ENCODE measurements around the gene TCEAL7.

The TCEAL7 gene

GRCh38 chrX:103363046-103363445, 33.0 kb downstream of the TCEAL7 start:
- H2AK5ac ChIP-seq (ENCODE audit: low read length, severe bottlenecking), result no peak overlapping the region
- no peak overlapping the region for H4K8ac ChIP-seq (ENCODE audit: low read length)
- no peak overlapping the region for H3K4me2 ChIP-seq (ENCODE audit: low read length, poor library complexity, severe bottlenecking)
- H2BK12ac ChIP-seq (ENCODE audit: low read length in 2 of 2), result no peak overlapping the region
- H3K4me1 ChIP-seq (ENCODE audit: control insufficient read depth, insufficient read depth, low read depth, low read length), result peaks cover 5% of the 10 kb centered on the region
- no peak overlapping the region for H2BK5ac ChIP-seq (ENCODE audit: low read depth, low read length, poor library complexity, severe bottlenecking)
- peaks cover 0 to 5% of the 10 kb centered on the region in 2 experiments for H3K36me3 ChIP-seq (ENCODE audit: control insufficient read depth in 1 of 2, insufficient read depth in 2 of 2, low read depth in 1 of 2, low read length in 2 of 2)
- no peak overlapping the region for H3K18ac ChIP-seq (ENCODE audit: low read depth in 1 of 2, low read length in 2 of 2)
- no peak overlapping the region for H4K91ac ChIP-seq (ENCODE audit: low read length)
- H2AFZ ChIP-seq (ENCODE audit: low read depth, low read length), result no peak overlapping the region
- no peak overlapping the region for H2BK15ac ChIP-seq (ENCODE audit: low read depth, poor library complexity, severe bottlenecking)
- H3K79me1 ChIP-seq (replicated peaks; ENCODE audit: low read length, poor library complexity, severe bottlenecking), result no peaks in the 10 kb centered on the region
- no peak overlapping the region for H3K23ac ChIP-seq (ENCODE audit: low read length in 2 of 2)
- H3K9ac ChIP-seq (ENCODE audit: low read length), result no peak overlapping the region
- no peak for DNase-seq
- H3K27me3 ChIP-seq (ENCODE audit: control insufficient read depth in 1 of 2, insufficient read depth in 1 of 2, low read length in 2 of 2), result no peaks in the 10 kb centered on the region
- WGBS, result 100% methylated on average over 1 of the region's 2 CpGs
- no peak overlapping the region for H3K4ac ChIP-seq (ENCODE audit: low read depth in 1 of 2, low read length in 2 of 2)
- no peaks in the 10 kb centered on the region for H3K9me3 ChIP-seq (ENCODE audit: control insufficient read depth, low read length)
- no peak overlapping the region for H3K4me3 ChIP-seq (ENCODE audit: insufficient read depth in 1 of 2, low read depth in 1 of 2, low read length in 2 of 2)
- no peak overlapping the region for H2BK120ac ChIP-seq (ENCODE audit: low read depth, low read length)
- H3K27ac ChIP-seq (ENCODE audit: low read length, poor library complexity, severe bottlenecking), result no peak overlapping the region
- H3K14ac ChIP-seq (ENCODE audit: low read length in 2 of 2), result no peak overlapping the region

- Histone ChIP-seq H2BK5ac (ENCODE audit: low read depth, low read length, poor library complexity, severe bottlenecking) (no peak overlapping the region), H3K4me2 (ENCODE audit: low read length, poor library complexity, severe bottlenecking) (no peak overlapping the region), H2BK15ac (ENCODE audit: low read depth, poor library complexity, severe bottlenecking) (no peak overlapping the region), H3K4me1 (ENCODE audit: control insufficient read depth, insufficient read depth, low read depth, low read length) (peaks cover 3% of the 10 kb centered on the region), H4K91ac (ENCODE audit: low read length) (no peak overlapping the region), H2AK5ac (ENCODE audit: low read length, severe bottlenecking) (no peak overlapping the region), H3K18ac (ENCODE audit: low read depth in 1 of 2, low read length in 2 of 2) (peak overlapping the region; percentile 34 to 44), H3K27ac (ENCODE audit: low read length, poor library complexity, severe bottlenecking) (no peak overlapping the region), H4K8ac (ENCODE audit: low read length) (peak overlapping the region; percentile 27), H3K4ac (ENCODE audit: low read depth in 1 of 2, low read length in 2 of 2) (peak overlapping the region in 1 of 2 experiments; percentile 13), H3K9ac (ENCODE audit: low read length) (no peak overlapping the region), H3K23ac (ENCODE audit: low read length in 2 of 2) (no peak overlapping the region), H3K79me1 (replicated peaks; ENCODE audit: low read length, poor library complexity, severe bottlenecking) (no peaks in the 10 kb centered on the region), H3K4me3 (ENCODE audit: insufficient read depth in 1 of 2, low read depth in 1 of 2, low read length in 2 of 2) (no peak overlapping the region), H3K9me3 (ENCODE audit: control insufficient read depth, low read length) (no peaks in the 10 kb centered on the region), H2BK120ac (ENCODE audit: low read depth, low read length) (no peak overlapping the region), H3K36me3 (ENCODE audit: control insufficient read depth in 1 of 2, insufficient read depth in 2 of 2, low read depth in 1 of 2, low read length in 2 of 2) (no peaks in the 10 kb centered on the region), H3K14ac (ENCODE audit: low read length in 2 of 2) (no peak overlapping the region), H2AFZ (ENCODE audit: low read depth, low read length) (no peak overlapping the region), H3K27me3 (ENCODE audit: control insufficient read depth in 1 of 2, insufficient read depth in 1 of 2, low read length in 2 of 2) (peaks cover 0 to 4% of the 10 kb centered on the region in 2 experiments), H2BK12ac (ENCODE audit: low read length in 2 of 2) (no peak overlapping the region)
- WGBS, result 33% methylated on average over 1 of the region's 1 CpG
- DNase-seq, result peak; percentile 23
Observed at GRCh38 chrX:103367502-103367901, 37.5 kb downstream of the TCEAL7 start.

- no peak overlapping the region for H2AK5ac ChIP-seq (ENCODE audit: low read length, severe bottlenecking)
- no peak overlapping the region for H2BK120ac ChIP-seq (ENCODE audit: low read depth, low read length)
- H3K18ac ChIP-seq (ENCODE audit: low read depth in 1 of 2, low read length in 2 of 2), result no peak overlapping the region
- H3K4me1 ChIP-seq (ENCODE audit: control insufficient read depth, insufficient read depth, low read depth, low read length), result peaks cover 3% of the 10 kb centered on the region
- H2AFZ ChIP-seq (ENCODE audit: low read depth, low read length), result no peak overlapping the region
- H3K23ac ChIP-seq (ENCODE audit: low read length in 2 of 2), result no peak overlapping the region
- H3K9me3 ChIP-seq (ENCODE audit: control insufficient read depth, low read length), result no peaks in the 10 kb centered on the region
- no peak overlapping the region for H3K4me3 ChIP-seq (ENCODE audit: insufficient read depth in 1 of 2, low read depth in 1 of 2, low read length in 2 of 2)
- no peak overlapping the region for H2BK12ac ChIP-seq (ENCODE audit: low read length in 2 of 2)
- H4K91ac ChIP-seq (ENCODE audit: low read length), result no peak overlapping the region
- H4K8ac ChIP-seq (ENCODE audit: low read length), result no peak overlapping the region
- H2BK5ac ChIP-seq (ENCODE audit: low read depth, low read length, poor library complexity, severe bottlenecking), result no peak overlapping the region
- no peak overlapping the region for H3K4me2 ChIP-seq (ENCODE audit: low read length, poor library complexity, severe bottlenecking)
- no peak overlapping the region for H3K4ac ChIP-seq (ENCODE audit: low read depth in 1 of 2, low read length in 2 of 2)
- DNase-seq, result no peak
- H3K79me1 ChIP-seq (replicated peaks; ENCODE audit: low read length, poor library complexity, severe bottlenecking), result no peaks in the 10 kb centered on the region
- H3K14ac ChIP-seq (ENCODE audit: low read length in 2 of 2), result no peak overlapping the region
- H2BK15ac ChIP-seq (ENCODE audit: low read depth, poor library complexity, severe bottlenecking), result no peak overlapping the region
- no peak overlapping the region for H3K27ac ChIP-seq (ENCODE audit: low read length, poor library complexity, severe bottlenecking)
- H3K27me3 ChIP-seq (ENCODE audit: control insufficient read depth in 1 of 2, insufficient read depth in 1 of 2, low read length in 2 of 2), result peaks cover 0 to 4% of the 10 kb centered on the region in 2 experiments
- H3K36me3 ChIP-seq (ENCODE audit: control insufficient read depth in 1 of 2, insufficient read depth in 2 of 2, low read depth in 1 of 2, low read length in 2 of 2), result no peaks in the 10 kb centered on the region
- no peak overlapping the region for H3K9ac ChIP-seq (ENCODE audit: low read length)
Observed at GRCh38 chrX:103369479-103369878, 39.4 kb downstream of the TCEAL7 start.

GRCh38 chrX:103372886-103373285, 42.8 kb downstream of the TCEAL7 start:
- Histone ChIP-seq H3K27me3 (ENCODE audit: control insufficient read depth in 1 of 2, insufficient read depth in 1 of 2, low read length in 2 of 2) (peaks cover 0 to 4% of the 10 kb centered on the region in 2 experiments), H3K23ac (ENCODE audit: low read length in 2 of 2) (no peak overlapping the region), H3K9ac (ENCODE audit: low read length) (no peak overlapping the region), H3K4me3 (ENCODE audit: insufficient read depth in 1 of 2, low read depth in 1 of 2, low read length in 2 of 2) (no peak overlapping the region), H3K4me1 (ENCODE audit: control insufficient read depth, insufficient read depth, low read depth, low read length) (peaks cover 3% of the 10 kb centered on the region), H3K27ac (ENCODE audit: low read length, poor library complexity, severe bottlenecking) (no peak overlapping the region), H2BK15ac (ENCODE audit: low read depth, poor library complexity, severe bottlenecking) (no peak overlapping the region), H3K14ac (ENCODE audit: low read length in 2 of 2) (no peak overlapping the region), H3K4me2 (ENCODE audit: low read length, poor library complexity, severe bottlenecking) (no peak overlapping the region), H2AFZ (ENCODE audit: low read depth, low read length) (no peak overlapping the region), H4K8ac (ENCODE audit: low read length) (no peak overlapping the region), H3K79me1 (replicated peaks; ENCODE audit: low read length, poor library complexity, severe bottlenecking) (no peaks in the 10 kb centered on the region), H3K4ac (ENCODE audit: low read depth in 1 of 2, low read length in 2 of 2) (no peak overlapping the region), H2BK5ac (ENCODE audit: low read depth, low read length, poor library complexity, severe bottlenecking) (no peak overlapping the region), H2BK12ac (ENCODE audit: low read length in 2 of 2) (no peak overlapping the region), H3K9me3 (ENCODE audit: control insufficient read depth, low read length) (no peaks in the 10 kb centered on the region), H2AK5ac (ENCODE audit: low read length, severe bottlenecking) (no peak overlapping the region), H3K18ac (ENCODE audit: low read depth in 1 of 2, low read length in 2 of 2) (no peak overlapping the region), H4K91ac (ENCODE audit: low read length) (no peak overlapping the region), H2BK120ac (ENCODE audit: low read depth, low read length) (no peak overlapping the region), H3K36me3 (ENCODE audit: control insufficient read depth in 1 of 2, insufficient read depth in 2 of 2, low read depth in 1 of 2, low read length in 2 of 2) (no peaks in the 10 kb centered on the region)
- WGBS, result 100% methylated on average over 1 of the region's 2 CpGs
- DNase-seq, result no peak

Data from mesenchymal stem cell (in vitro differentiated cells and primary cell).